ENCODE measurements around the gene CRTC3.

DNA sequence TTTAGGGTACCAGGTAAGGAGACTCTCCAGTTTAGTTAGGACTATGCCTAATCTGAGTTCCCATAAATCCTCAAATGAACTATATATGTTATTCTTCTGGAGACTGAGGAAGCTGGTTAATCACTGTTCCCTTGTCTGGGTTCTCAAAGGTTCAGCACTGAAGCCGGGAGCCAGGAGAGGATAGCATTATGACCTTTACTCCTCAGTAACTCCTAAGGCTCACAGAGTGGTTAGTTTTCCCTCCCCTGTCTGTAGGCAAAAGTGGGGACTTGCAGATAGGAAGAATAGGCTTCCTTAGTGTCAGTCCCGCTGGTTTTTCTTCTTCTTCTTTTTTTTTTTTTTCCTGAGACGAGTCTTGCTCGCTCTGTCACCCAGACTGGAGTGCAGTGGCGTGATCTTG, 50.4 kb downstream of the CRTC3 start:
- TF ChIP-seq, protein P1, sequence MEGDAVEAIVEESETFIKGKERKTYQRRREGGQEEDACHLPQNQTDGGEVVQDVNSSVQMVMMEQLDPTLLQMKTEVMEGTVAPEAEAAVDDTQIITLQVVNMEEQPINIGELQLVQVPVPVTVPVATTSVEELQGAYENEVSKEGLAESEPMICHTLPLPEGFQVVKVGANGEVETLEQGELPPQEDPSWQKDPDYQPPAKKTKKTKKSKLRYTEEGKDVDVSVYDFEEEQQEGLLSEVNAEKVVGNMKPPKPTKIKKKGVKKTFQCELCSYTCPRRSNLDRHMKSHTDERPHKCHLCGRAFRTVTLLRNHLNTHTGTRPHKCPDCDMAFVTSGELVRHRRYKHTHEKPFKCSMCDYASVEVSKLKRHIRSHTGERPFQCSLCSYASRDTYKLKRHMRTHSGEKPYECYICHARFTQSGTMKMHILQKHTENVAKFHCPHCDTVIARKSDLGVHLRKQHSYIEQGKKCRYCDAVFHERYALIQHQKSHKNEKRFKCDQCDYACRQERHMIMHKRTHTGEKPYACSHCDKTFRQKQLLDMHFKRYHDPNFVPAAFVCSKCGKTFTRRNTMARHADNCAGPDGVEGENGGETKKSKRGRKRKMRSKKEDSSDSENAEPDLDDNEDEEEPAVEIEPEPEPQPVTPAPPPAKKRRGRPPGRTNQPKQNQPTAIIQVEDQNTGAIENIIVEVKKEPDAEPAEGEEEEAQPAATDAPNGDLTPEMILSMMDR (IDR thresholded peaks at IDR 0.05; ENCODE audit: extremely low read depth in 1 of 2, insufficient read depth in 1 of 2, low read depth in 1 of 2, low read length in 2 of 2): no peak
- no peak for TF ChIP-seq MYC (IDR thresholded peaks at IDR 0.05; ENCODE audit: low read depth, low read length)
- no peak for TF ChIP-seq JUN (IDR thresholded peaks at IDR 0.05; ENCODE audit: borderline replicate concordance, insufficient read depth, insufficient read length, low read depth)
- no peak for TF ChIP-seq POLR2A (IDR thresholded peaks at IDR 0.05; ENCODE audit: low read depth, low read length)
- no peak for TF ChIP-seq POLR2AphosphoS5 (IDR thresholded peaks at IDR 0.05; ENCODE audit: insufficient read depth, low read depth, low read length)
- no peak for TF ChIP-seq EZH2 (IDR thresholded peaks at IDR 0.05; ENCODE audit: borderline replicate concordance, low read depth, low read length, severe bottlenecking)
